Omental fat pad (tissue), 4 donors: Measurements from ENCODE around the gene GRID1. TPM values are rescaled to one million over a fixed set of nuclear protein-coding genes. Genes with fewer than 3 reads are reported as not detected.

Experiments
- ATAC-seq: fragments of 150-250 bp; one replicate; pipeline ENCODE4 v1.9.1; 2016; ENCODE audit warnings: mild to moderate bottlenecking, moderate library complexity; ENCODE audit not compliant: low FRiP score
- DNase-seq: peaks from one replicate; pipeline ENCODE4 v3.0.0-alpha.2; 2019; ENCODE audit warnings: low spot score
- CTCF ChIP-seq, 3 donors: fragments of 450-650 bp; IDR thresholded peaks; one replicate each; pipeline ENCODE4 v1.5.1; 2016 to 2017; ENCODE audit warnings: antibody characterized with exemption in 3 of 3, mild to moderate bottlenecking in 3 of 3, moderate library complexity in 2 of 3
- total RNA-seq, 4 donors: library from RNA; depleted of rRNA; stranded (reverse); fragments of >200 nt; gene quantifications; one replicate each; pipeline ENCODE4 v1.1.0, GENCODE V29; 2016

Gene GRID1
- total RNA-seq, 4 donors from 2014 or later = 1.5 to 3.5 (median 2.4) TPM

GRCh38 chr10:85641479-85642009 is 725.1 kb downstream of the GRID1 start:
- no peak for DNase-seq
- TF ChIP-seq CTCF (IDR thresholded peaks at IDR 0.05) = no peak
- ATAC-seq = no peak

GRCh38 chr10:85638797-85639196 is 727.8 kb downstream of the GRID1 start:
- ATAC-seq (no peak), DNase-seq (no peak)
- TF ChIP-seq CTCF (IDR thresholded peaks at IDR 0.05) = no peak

- no peak for DNase-seq
- TF ChIP-seq CTCF (IDR thresholded peaks at IDR 0.05) = no peak
- no peak for ATAC-seq
Measured at GRCh38 chr10:85635650-85636049, 730.9 kb downstream of the GRID1 start.

GRCh38 chr10:85624511-85624910 is 742.1 kb downstream of the GRID1 start:
- ATAC-seq = no peak
- DNase-seq = no peak
- no peak for TF ChIP-seq CTCF (IDR thresholded peaks at IDR 0.05)

- no peak for TF ChIP-seq CTCF (IDR thresholded peaks at IDR 0.05)
- no peak for DNase-seq
- no peak for ATAC-seq
Measured at GRCh38 chr10:85623758-85624157, 742.8 kb downstream of the GRID1 start.

- TF ChIP-seq CTCF (IDR thresholded peaks at IDR 0.05) = no peak
- DNase-seq (no peak), ATAC-seq (no peak)
Measured at GRCh38 chr10:85623342-85623741, 743.3 kb downstream of the GRID1 start.

GRCh38 chr10:85622425-85622824 is 744.2 kb downstream of the GRID1 start:
- ATAC-seq = no peak
- no peak for TF ChIP-seq CTCF (IDR thresholded peaks at IDR 0.05)
- DNase-seq = no peak
